A204.1 (cell line): ENCODE measurements around the gene NEU4.
"Not testable (repeated sequence)": the region's sequence is repeated elsewhere in the genome, so short reads cannot be mapped to it uniquely, and the experiment has no call there.

ENCODE experiments used
- FAIRE-seq: peaks from 2 replicates; lab custom pipeline; 2012; peaks lifted over from hg19 to GRCh38; lab: Jason Lieb, UNC

Gene NEU4

GRCh38 chr2:241808721-241809382 lies at the start of gene NEU4:
Gene NEU4 (plus strand): TSS chr2:241809193. CDS start chr2:241814485, 5,292 bp downstream.
- FAIRE-seq = no peak

- FAIRE-seq = not testable (repeated sequence)
Observed at GRCh38 chr2:241759893-241760292, 49.1 kb upstream of the NEU4 start.

- FAIRE-seq = no peak
Observed at GRCh38 chr2:241760301-241760771, 48.7 kb upstream of the NEU4 start.

- no peak for FAIRE-seq
Observed at GRCh38 chr2:241762321-241762932, 46.6 kb upstream of the NEU4 start.

- FAIRE-seq = no peak
Observed at GRCh38 chr2:241762933-241763369, 46.0 kb upstream of the NEU4 start.

GRCh38 chr2:241763551-241764274 lies 45.3 kb upstream of the NEU4 start:
- FAIRE-seq = no peak

DNA sequence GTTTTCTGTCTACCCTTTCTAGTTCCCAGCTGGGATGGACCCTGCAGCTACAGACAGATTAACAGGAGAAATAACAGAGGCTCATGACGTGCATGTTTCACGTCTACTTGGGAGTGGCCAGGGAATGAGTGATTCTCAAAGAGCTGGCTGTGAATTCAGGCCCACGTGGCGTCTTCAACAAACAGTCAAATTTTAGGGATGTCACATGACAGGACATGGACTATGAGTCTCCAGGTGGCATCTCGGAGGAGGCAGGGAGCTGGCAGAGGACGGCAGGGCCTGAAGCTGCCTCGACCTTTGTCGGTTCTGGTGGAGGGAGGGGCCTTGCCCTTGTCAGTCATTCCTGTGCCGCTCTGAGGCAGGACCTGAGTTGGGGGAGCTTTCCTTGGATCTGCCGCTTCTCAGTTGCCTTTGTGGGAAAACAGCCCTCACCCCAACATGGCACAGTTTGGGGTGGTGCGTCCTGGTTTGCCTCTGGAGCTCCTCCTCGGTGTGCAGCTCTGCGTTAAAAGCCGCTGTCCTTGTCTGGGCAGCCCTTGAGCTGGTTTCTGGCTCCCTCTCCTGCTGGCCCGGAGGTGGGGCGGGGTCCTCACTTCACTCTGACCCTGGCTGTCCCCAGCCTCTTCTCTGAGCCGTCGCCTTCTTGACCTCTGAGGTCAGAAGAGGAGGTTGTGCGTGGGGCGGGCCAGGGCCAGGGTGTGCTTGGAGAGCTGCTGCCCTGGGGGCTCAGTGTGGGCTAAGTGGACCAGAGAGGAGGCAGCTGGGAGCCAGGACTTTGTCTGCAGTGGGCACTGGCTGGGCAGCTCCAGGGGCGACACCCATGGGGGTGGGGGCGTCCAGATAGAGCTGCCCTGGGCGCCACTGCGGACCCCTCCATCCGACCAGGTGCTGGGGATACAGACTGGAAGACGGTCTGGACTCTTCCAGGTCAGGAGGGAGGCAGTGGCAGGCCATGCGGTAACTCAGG lies 44.4 kb upstream of the NEU4 start:
- no peak for FAIRE-seq

- no peak for FAIRE-seq
Observed at GRCh38 chr2:241767464-241768250, 41.3 kb upstream of the NEU4 start.

DNA sequence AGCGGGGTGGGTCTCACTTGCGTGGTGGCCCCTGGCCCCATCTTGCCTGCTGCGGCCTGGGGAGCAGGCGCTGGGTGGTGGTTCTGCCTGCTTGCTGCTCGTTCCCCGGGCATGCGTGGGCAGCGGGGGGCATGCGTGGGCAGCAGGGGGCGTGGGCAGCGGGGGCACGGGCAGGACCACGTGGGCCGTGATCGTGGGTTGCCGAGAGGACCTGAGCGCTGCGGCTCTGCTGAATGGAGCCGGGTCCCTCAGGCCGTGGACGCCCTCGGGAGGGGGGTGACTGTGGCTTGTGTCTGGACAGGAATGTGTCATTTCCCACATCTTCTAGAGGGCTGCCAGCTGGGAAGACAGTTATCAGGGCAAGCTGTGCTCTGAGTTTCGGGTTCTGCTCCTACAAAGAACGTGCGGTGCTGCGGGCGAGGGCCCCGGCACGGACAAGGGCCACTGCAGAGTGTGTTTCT lies 40.7 kb upstream of the NEU4 start:
- FAIRE-seq = no peak

DNA sequence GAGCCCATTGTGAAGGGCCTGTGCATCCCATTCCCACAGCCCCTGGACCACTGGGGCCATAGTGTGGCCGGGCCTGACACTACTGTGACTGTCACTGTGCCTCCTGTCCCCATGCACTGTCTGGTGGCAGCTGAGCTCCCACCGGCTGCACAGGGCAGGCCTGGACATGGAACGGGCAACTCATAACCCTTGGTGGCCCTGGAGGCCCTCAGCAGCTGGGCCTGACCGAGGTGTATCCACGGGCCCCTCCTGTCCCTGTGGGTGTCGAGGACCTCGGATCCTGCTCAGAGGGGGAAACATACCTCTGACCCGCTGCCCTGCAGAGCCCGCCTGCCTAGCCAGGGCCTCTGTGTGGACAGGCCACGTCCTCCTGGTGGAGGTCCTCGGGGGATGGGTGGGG lies 40.1 kb upstream of the NEU4 start:
- FAIRE-seq = no peak

DNA sequence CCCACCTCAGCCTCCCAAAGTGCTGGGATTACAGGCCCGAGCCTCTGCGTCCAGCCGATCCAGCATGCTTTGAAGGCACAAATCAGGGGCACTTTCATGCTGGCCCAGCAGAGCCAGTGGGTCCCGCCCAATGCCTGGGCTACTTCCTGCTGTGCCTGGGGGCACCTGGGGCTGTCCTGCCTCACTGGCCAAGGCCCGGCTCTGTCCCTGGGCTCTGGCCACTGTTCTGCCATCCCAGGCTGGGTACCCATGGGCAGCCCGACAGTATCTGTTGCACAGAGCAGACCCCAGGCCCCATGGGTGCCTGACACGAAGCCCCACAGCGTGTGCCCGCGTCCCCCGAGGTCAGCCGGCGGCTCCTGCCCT lies 39.2 kb upstream of the NEU4 start:
- FAIRE-seq = no peak

- no peak for FAIRE-seq
Observed at GRCh38 chr2:241770185-241770935, 38.6 kb upstream of the NEU4 start.

DNA sequence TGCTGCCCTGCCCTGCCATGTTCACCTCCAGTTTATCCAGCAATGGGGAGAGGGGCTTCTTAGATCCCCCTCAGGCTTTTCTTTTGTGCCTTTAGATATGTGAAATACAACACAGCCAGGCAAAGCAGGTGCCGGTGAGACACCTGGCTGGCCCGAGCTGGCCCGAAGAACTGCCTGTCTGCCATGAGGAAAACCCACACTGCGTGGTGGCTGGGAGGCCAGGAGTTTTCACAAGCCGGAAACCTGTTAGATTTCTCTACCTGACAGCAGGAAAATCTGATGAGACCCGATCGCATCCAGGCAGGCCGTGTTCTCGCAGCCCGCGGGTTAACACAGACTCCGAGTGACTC lies 38.1 kb upstream of the NEU4 start:
- FAIRE-seq = no peak

GRCh38 chr2:241771286-241772062 lies 37.5 kb upstream of the NEU4 start:
- no peak for FAIRE-seq

DNA sequence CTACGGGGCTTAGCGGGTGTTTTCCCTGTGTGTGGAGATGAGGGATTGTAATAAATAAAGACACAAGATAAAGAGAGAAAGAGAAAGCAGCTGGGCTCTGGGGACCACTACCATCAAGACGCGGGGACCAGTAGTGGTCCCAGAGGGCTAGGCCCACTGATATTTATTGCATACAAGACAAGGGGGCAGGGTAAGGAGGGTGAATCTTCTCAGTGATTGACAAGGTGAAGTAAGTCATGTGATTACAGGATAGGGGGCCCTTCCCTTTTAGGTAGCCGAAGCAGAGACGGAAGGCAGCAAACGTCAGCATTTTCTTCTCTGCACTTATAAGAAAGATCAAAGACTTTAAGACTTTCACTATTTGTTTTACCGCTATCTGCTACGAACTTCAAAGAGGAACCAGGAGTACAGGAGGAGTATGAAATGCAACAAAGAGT lies 36.9 kb upstream of the NEU4 start:
- FAIRE-seq = no peak

- FAIRE-seq = no peak
Observed at GRCh38 chr2:241773511-241774418, 35.2 kb upstream of the NEU4 start.

DNA sequence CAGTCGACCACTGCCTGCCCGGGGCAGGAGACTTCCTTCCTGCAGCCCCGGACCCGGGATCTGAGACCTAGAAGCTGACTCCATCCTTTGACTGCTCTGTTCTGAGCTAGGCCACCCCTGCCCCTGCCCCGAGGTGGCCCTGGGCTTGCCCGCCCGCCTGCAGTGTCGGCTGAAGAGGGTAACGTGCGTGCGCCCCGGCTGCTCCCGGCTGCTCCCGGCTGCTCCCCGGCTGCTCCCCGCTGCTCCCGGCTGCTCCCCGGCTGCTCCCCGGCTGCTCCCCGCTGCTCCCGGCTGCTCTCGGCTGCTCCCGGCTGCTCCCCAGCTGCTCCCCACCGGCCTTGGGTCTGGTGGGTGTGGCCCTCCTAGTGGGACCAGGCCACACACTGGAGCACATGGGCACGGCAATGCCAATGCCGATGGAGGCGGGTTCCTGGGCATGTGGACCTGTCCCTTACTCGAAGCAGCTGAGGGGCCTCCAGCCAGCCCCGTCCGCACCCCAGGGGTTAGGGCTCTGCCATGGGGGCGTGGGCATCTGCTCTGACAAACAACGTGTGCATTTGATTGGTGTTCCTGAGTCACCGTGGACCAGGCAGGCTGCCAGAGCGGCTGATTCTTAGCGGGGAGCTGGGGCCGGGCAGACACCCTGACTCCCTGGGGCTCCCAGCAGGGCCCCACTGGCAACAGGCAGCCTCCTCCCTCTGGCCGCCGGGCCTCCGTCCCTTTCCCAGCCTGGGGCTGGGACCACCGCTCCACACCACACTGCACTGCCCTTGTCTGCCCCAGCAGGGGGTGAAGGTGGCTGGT lies 34.4 kb upstream of the NEU4 start:
- FAIRE-seq = no peak
